Testis (tissue), 2 donors: ENCODE measurements around the gene SCP2D1.

Experiments
- CTCF ChIP-seq, 3 experiments: fragments of 450-650 bp in 2 of 3; fragments of 200-600 bp in 1 of 3; sonication (generic) in 1 of 3; IDR thresholded peaks; one replicate each; pipeline ENCODE4 v1.5.1; 2016 to 2019; ENCODE audit warnings: antibody characterized with exemption in 3 of 3, mild to moderate bottlenecking in 2 of 3, moderate library complexity in 1 of 3
- POLR2A ChIP-seq: fragments of 450-650 bp; IDR thresholded peaks from one replicate; pipeline ENCODE4 v1.6.1; 2017; ENCODE audit warnings: antibody characterized with exemption, mild to moderate bottlenecking, moderate library complexity

GRCh38 chr20:18815194-18815942 lies 1.8 kb downstream of the SCP2D1 start:
- TF ChIP-seq CTCF (IDR thresholded peaks at IDR 0.05) (no peak), POLR2A (no peak)
